NK-92 (cell line): ENCODE measurements around the gene STYXL1.
"Not testable (repeated sequence)": the region's sequence is repeated elsewhere in the genome, so short reads cannot be mapped to it uniquely, and the experiment has no call there.

ENCODE experiments used
- DNase-seq: peaks from one replicate; lab custom pipeline; 2025; ENCODE audit not compliant: unreplicated experiment; lab: John Stamatoyannopoulos, UW

Gene STYXL1

GRCh38 chr7:76040126-76040525 is 7.7 kb downstream of the STYXL1 start:
- DNase-seq = no peak

- no peak for DNase-seq
These were observed 10.5 kb downstream of the STYXL1 start for GRCh38 chr7:76037310-76037709.

- no peak for DNase-seq
These were observed 15.8 kb downstream of the STYXL1 start for GRCh38 chr7:76031964-76032363.

- DNase-seq = not testable (repeated sequence)
These were observed 18.1 kb downstream of the STYXL1 start for GRCh38 chr7:76029682-76030081.

GRCh38 chr7:76023002-76023401 is 24.8 kb downstream of the STYXL1 start:
- no peak for DNase-seq

- DNase-seq = no peak
These were observed 25.6 kb downstream of the STYXL1 start for GRCh38 chr7:76022026-76022780.

- DNase-seq = no peak
These were observed 27.6 kb downstream of the STYXL1 start for GRCh38 chr7:76020031-76020714.

- not testable (repeated sequence) for DNase-seq
These were observed 29.3 kb downstream of the STYXL1 start for GRCh38 chr7:76018520-76018919.

GRCh38 chr7:76016191-76016947 is 31.4 kb downstream of the STYXL1 start:
- DNase-seq = no peak

- no peak for DNase-seq
These were observed 36.3 kb downstream of the STYXL1 start for GRCh38 chr7:76011442-76011861.

GRCh38 chr7:76009672-76010600 is 37.9 kb downstream of the STYXL1 start:
- no peak for DNase-seq

GRCh38 chr7:76008156-76008687 is 39.6 kb downstream of the STYXL1 start:
- DNase-seq = no peak

- DNase-seq = not testable (repeated sequence)
These were observed 42.8 kb downstream of the STYXL1 start for GRCh38 chr7:76005004-76005403.

- no peak for DNase-seq
These were observed 44.4 kb downstream of the STYXL1 start for GRCh38 chr7:76003351-76003750.

- no peak for DNase-seq
These were observed 45.0 kb downstream of the STYXL1 start for GRCh38 chr7:76002822-76003221.

- DNase-seq = no peak
These were observed 45.7 kb downstream of the STYXL1 start for GRCh38 chr7:76002139-76002538.

GRCh38 chr7:76000566-76000965 is 47.2 kb downstream of the STYXL1 start:
- no peak for DNase-seq

GRCh38 chr7:75998038-75998437 is 49.8 kb downstream of the STYXL1 start:
- DNase-seq = no peak

- DNase-seq = no peak
These were observed 51.3 kb downstream of the STYXL1 start for GRCh38 chr7:75996476-75996875.

- DNase-seq = no peak
These were observed 51.8 kb downstream of the STYXL1 start for GRCh38 chr7:75995996-75996395.
